ENCODE data around the gene EIF2AK2.

DNA sequence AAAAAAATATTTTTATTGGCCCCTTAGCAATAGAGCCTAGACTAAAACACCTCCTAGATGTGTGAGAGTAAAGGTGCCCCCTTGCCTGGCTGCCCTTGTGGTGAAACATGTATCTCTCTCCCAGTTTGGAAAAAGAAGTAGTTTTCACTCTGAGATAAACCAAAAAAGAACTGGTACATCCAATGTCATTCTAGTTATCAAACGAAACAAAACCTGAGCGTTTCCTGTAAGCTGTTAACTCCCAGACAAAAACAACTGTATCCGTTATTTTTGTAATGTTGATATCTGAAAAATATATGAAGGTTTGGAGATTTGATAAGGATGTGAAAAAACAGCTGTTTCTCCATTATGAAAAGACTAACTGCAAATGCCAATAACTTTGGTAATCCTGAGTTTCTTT, 96.9 kb downstream of the EIF2AK2 start:
- TF ChIP-seq, protein P1, sequence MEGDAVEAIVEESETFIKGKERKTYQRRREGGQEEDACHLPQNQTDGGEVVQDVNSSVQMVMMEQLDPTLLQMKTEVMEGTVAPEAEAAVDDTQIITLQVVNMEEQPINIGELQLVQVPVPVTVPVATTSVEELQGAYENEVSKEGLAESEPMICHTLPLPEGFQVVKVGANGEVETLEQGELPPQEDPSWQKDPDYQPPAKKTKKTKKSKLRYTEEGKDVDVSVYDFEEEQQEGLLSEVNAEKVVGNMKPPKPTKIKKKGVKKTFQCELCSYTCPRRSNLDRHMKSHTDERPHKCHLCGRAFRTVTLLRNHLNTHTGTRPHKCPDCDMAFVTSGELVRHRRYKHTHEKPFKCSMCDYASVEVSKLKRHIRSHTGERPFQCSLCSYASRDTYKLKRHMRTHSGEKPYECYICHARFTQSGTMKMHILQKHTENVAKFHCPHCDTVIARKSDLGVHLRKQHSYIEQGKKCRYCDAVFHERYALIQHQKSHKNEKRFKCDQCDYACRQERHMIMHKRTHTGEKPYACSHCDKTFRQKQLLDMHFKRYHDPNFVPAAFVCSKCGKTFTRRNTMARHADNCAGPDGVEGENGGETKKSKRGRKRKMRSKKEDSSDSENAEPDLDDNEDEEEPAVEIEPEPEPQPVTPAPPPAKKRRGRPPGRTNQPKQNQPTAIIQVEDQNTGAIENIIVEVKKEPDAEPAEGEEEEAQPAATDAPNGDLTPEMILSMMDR (IDR thresholded peaks at IDR 0.05; ENCODE audit: borderline replicate concordance, extremely low read depth, low read length, poor library complexity, severe bottlenecking): no peak
- no peak for TF ChIP-seq EZH2 (IDR thresholded peaks at IDR 0.05; ENCODE audit: borderline replicate concordance, low read depth, low read length, severe bottlenecking)

Measured in DND-41 (cell line).